Central memory CD8-positive, alpha-beta T cell (primary cell): ENCODE results near the gene CADM1.

Experiments used
- ATAC-seq: fragments of 150-1000 bp; cut with Tn5 transposase; replicated peaks from 2 replicates; pipeline ENCODE4 v1.10.0; 2022; ENCODE audit warnings: mild to moderate bottlenecking, moderate FRiP score, moderate number of reproducible peaks; ENCODE audit not compliant: poor library complexity, severe bottlenecking; ENCODE audit errors: extremely low read depth
- DNase-seq, 2 donors: peaks; one replicate each; pipeline ENCODE4 v3.0.0; 2021; ENCODE audit warnings: low spot score in 2 of 2
- H3K27ac Mint-ChIP-seq: one replicate; pipeline ENCODE4 v1.8.0; 2022; ENCODE audit warnings: low read depth, mild to moderate bottlenecking, moderate library complexity, mixed read lengths
- H3K27me3 Mint-ChIP-seq: one replicate; pipeline ENCODE4 v1.8.0; 2022; ENCODE audit warnings: mixed read lengths
- H3K36me3 Mint-ChIP-seq: one replicate; pipeline ENCODE4 v1.8.0; 2022; ENCODE audit warnings: mild to moderate bottlenecking, moderate library complexity, mixed read lengths; ENCODE audit not compliant: insufficient read depth
- H3K4me1 Mint-ChIP-seq: one replicate; pipeline ENCODE4 v1.8.0; 2022; ENCODE audit warnings: mixed read lengths
- H3K4me3 Mint-ChIP-seq: one replicate; pipeline ENCODE4 v1.8.0; 2022; ENCODE audit warnings: mild to moderate bottlenecking, moderate library complexity, mixed read lengths
- H3K9me3 Mint-ChIP-seq: one replicate; pipeline ENCODE4 v1.8.0; 2022; ENCODE audit warnings: mixed read lengths

The CADM1 gene

GRCh38 chr11:115145324-115145723 lies 358.9 kb downstream of the CADM1 start:
- peaks cover 10% of the 10 kb centered on the region for H3K4me1 Mint-ChIP-seq
- H3K4me3 Mint-ChIP-seq: no peak overlapping the region
- no peaks in the 10 kb centered on the region for H3K36me3 Mint-ChIP-seq
- no peak for ATAC-seq
- no peak for DNase-seq
- H3K27me3 Mint-ChIP-seq: peaks cover 12% of the 10 kb centered on the region
- H3K9me3 Mint-ChIP-seq: no peaks in the 10 kb centered on the region
- H3K27ac Mint-ChIP-seq: no peak overlapping the region

GRCh38 chr11:115144914-115145313 lies 359.3 kb downstream of the CADM1 start:
- Mint-ChIP-seq H3K4me3 (no peak overlapping the region), H3K4me1 (peaks cover 10% of the 10 kb centered on the region), H3K27me3 (peaks cover 16% of the 10 kb centered on the region), H3K36me3 (no peaks in the 10 kb centered on the region), H3K27ac (no peak overlapping the region), H3K9me3 (no peaks in the 10 kb centered on the region)
- DNase-seq (no peak), ATAC-seq (no peak)

GRCh38 chr11:115144014-115144413 lies 360.2 kb downstream of the CADM1 start:
- Mint-ChIP-seq H3K4me1 (peaks cover 10% of the 10 kb centered on the region), H3K27me3 (peaks cover 16% of the 10 kb centered on the region), H3K27ac (no peak overlapping the region), H3K4me3 (no peak overlapping the region), H3K9me3 (no peaks in the 10 kb centered on the region), H3K36me3 (no peaks in the 10 kb centered on the region)
- no peak for DNase-seq
- ATAC-seq: no peak

DNA sequence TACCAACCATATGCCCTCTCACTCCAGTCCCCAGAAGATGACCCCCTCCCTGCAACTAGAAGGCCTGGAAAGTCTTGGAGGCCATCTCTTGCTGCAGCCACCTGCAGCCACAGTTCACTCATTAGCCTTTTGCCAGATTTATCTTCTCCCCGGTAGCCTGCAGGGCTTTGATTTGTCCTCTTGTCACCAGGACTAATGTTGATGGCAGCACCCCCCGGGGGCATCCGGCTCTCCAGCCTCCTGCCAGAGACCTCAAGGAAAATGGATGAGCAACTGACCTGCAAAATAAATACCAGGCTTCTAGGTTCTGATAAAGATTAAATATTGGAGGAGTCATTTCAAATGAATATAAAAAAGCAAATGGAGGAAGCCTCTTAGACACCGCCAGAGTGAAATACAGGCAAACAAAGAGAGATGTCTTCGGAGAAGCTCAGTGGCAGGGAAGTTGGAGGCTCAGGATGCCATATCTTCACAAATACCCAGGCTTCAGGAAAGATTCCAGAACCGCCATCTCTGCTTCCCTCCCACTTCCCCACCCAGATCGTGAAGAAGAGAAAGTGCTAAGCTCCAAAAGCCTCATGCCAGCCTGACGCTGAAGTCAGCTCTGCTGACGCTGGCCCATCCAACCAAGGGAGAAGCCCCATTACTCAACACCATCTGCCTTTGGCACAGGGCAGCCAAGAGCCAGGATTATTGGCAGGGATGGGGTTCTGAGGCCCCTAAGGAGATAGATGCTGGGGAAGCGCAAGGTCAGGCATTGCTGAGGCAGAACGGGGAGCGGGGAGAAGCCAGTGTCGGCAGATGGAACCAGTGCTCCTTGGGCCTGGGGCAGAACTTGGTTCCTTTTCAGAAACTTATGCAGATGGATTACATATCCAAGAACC lies 362.7 kb downstream of the CADM1 start:
- ATAC-seq (no peak), DNase-seq (no peak)
- no peaks in the 10 kb centered on the region for H3K36me3 Mint-ChIP-seq
- peaks cover 16% of the 10 kb centered on the region for H3K27me3 Mint-ChIP-seq
- H3K9me3 Mint-ChIP-seq: no peaks in the 10 kb centered on the region
- H3K27ac Mint-ChIP-seq: no peak overlapping the region
- no peak overlapping the region for H3K4me3 Mint-ChIP-seq
- peaks cover under 1% of the 10 kb centered on the region for H3K4me1 Mint-ChIP-seq

- Mint-ChIP-seq H3K4me1 (no peaks in the 10 kb centered on the region), H3K9me3 (no peaks in the 10 kb centered on the region), H3K27ac (no peak overlapping the region), H3K4me3 (no peak overlapping the region), H3K27me3 (peaks cover 10% of the 10 kb centered on the region), H3K36me3 (peaks cover 1% of the 10 kb centered on the region)
- ATAC-seq (no peak), DNase-seq (no peak)
Observed at GRCh38 chr11:115135936-115136335, 368.3 kb downstream of the CADM1 start.

- DNase-seq (no peak), ATAC-seq (no peak)
- Mint-ChIP-seq H3K4me3 (no peak overlapping the region), H3K27me3 (no peaks in the 10 kb centered on the region), H3K9me3 (no peaks in the 10 kb centered on the region), H3K36me3 (peaks cover 1% of the 10 kb centered on the region), H3K4me1 (no peaks in the 10 kb centered on the region), H3K27ac (no peak overlapping the region)
Observed at GRCh38 chr11:115134926-115135325, 369.3 kb downstream of the CADM1 start.

- H3K4me1 Mint-ChIP-seq: no peaks in the 10 kb centered on the region
- ATAC-seq: no peak
- H3K9me3 Mint-ChIP-seq: no peaks in the 10 kb centered on the region
- no peaks in the 10 kb centered on the region for H3K27me3 Mint-ChIP-seq
- no peak overlapping the region for H3K4me3 Mint-ChIP-seq
- H3K27ac Mint-ChIP-seq: no peak overlapping the region
- peaks cover 1% of the 10 kb centered on the region for H3K36me3 Mint-ChIP-seq
- no peak for DNase-seq
Observed at GRCh38 chr11:115133475-115134209, 370.6 kb downstream of the CADM1 start.

GRCh38 chr11:115132436-115133228 lies 371.6 kb downstream of the CADM1 start:
- Mint-ChIP-seq H3K4me1 (no peaks in the 10 kb centered on the region), H3K27ac (no peak overlapping the region), H3K27me3 (no peaks in the 10 kb centered on the region), H3K4me3 (no peak overlapping the region), H3K9me3 (no peaks in the 10 kb centered on the region), H3K36me3 (peaks cover 1% of the 10 kb centered on the region)
- no peak for ATAC-seq
- DNase-seq: no peak

GRCh38 chr11:115129473-115130289 lies 374.5 kb downstream of the CADM1 start:
- Mint-ChIP-seq H3K4me1 (no peaks in the 10 kb centered on the region), H3K9me3 (no peaks in the 10 kb centered on the region), H3K4me3 (no peak overlapping the region), H3K27ac (no peak overlapping the region), H3K36me3 (peaks cover 1% of the 10 kb centered on the region), H3K27me3 (no peaks in the 10 kb centered on the region)
- DNase-seq (no peak), ATAC-seq (no peak)

- no peak for DNase-seq
- Mint-ChIP-seq H3K27me3 (no peaks in the 10 kb centered on the region), H3K36me3 (peaks cover 1% of the 10 kb centered on the region), H3K4me1 (no peaks in the 10 kb centered on the region), H3K4me3 (no peak overlapping the region), H3K9me3 (no peaks in the 10 kb centered on the region), H3K27ac (no peak overlapping the region)
- no peak for ATAC-seq
Observed at GRCh38 chr11:115128226-115128625, 376.0 kb downstream of the CADM1 start.

DNA sequence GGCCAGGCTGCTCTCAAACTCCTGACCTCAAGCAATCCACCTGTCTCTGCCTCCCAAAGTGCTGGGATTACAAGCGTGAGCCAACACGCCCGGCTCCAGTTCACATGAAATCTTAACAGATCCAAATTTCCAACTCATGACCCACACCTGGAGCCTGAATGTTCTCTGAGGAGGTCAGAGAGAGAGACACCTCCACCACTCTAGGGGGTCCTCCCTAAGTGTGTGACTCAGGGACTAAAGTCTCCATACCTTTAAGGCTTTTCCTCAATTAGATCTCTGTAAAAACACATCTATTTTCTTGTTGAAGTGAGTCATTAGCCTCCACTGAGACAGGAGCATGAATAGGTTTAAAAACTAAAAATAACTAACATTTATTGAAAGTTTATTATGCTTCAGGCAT lies 376.4 kb downstream of the CADM1 start:
- Mint-ChIP-seq H3K36me3 (peaks cover 1% of the 10 kb centered on the region), H3K4me1 (no peaks in the 10 kb centered on the region), H3K27ac (no peak overlapping the region), H3K9me3 (no peaks in the 10 kb centered on the region), H3K4me3 (no peak overlapping the region), H3K27me3 (no peaks in the 10 kb centered on the region)
- DNase-seq (no peak), ATAC-seq (no peak)
